ENCODE measurements around the gene UQCR11.

- TF ChIP-seq CTCF (IDR thresholded peaks at IDR 0.05), result no peak
- no peak for TF ChIP-seq POLR2A (IDR thresholded peaks at IDR 0.05)
- no peak for TF ChIP-seq POLR2AphosphoS5 (IDR thresholded peaks at IDR 0.05)
Observed at GRCh38 chr19:1613146-1613545, 7.9 kb upstream of the UQCR11 start.

Data from upper lobe of left lung (tissue), 4 donors.